Measurements from ENCODE around the gene SARM1.

DNA sequence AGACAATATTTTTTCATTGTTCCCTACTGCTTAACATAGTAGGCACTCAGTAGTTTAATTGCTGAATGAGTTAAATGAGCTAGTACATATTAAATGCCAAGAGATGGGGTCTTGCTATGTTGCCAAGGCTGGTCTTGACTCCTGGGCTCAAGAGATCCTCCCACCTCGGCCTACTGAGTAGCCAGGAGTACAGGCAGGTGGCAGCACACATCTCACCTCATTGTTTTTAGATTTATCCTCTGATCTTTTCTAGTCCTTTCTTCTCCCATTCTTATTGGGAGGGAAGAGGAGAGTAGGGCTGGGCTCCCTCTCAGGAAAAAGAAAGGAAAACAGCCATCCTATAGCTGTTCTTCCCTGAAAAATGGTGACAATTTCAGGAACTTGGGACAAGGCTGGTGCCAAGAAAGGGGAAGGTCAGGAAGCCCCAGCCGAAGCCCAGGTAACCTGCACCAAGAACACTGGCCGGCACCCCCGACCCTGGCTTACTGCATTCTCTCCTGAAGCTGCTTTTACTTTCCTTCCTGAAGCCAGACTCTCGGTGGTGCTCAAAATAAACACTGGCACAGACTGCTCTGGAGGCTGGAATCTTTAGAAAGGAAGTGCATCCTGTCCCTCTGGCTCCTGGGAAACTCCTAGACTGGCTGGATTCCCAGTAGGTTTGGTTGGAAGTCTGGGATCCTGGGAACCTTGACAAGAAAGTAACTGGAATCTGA is 33.3 kb upstream of the SARM1 start:
- peak; percentile 23 for TF ChIP-seq POLR2A (IDR thresholded peaks at IDR 0.05)
- TF ChIP-seq, protein P1, sequence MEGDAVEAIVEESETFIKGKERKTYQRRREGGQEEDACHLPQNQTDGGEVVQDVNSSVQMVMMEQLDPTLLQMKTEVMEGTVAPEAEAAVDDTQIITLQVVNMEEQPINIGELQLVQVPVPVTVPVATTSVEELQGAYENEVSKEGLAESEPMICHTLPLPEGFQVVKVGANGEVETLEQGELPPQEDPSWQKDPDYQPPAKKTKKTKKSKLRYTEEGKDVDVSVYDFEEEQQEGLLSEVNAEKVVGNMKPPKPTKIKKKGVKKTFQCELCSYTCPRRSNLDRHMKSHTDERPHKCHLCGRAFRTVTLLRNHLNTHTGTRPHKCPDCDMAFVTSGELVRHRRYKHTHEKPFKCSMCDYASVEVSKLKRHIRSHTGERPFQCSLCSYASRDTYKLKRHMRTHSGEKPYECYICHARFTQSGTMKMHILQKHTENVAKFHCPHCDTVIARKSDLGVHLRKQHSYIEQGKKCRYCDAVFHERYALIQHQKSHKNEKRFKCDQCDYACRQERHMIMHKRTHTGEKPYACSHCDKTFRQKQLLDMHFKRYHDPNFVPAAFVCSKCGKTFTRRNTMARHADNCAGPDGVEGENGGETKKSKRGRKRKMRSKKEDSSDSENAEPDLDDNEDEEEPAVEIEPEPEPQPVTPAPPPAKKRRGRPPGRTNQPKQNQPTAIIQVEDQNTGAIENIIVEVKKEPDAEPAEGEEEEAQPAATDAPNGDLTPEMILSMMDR (IDR thresholded peaks at IDR 0.05), result peak in 1 of 4 donors; percentile 6
